K562 (cell line): ENCODE data around the gene DAPP1. TPM values are rescaled to one million over a fixed set of nuclear protein-coding genes. Genes with fewer than 3 reads are reported as not detected.

Experiments used
- CEBPB ChIP-seq: fragments of 450-650 bp; IDR thresholded peaks from 2 replicates; pipeline ENCODE4 v1.6.1; 2016; ENCODE audit warnings: missing genetic modification characterization, missing compliant biosample characterization
- CREM ChIP-seq: IDR thresholded peaks from 2 replicates; pipeline ENCODE4 v1.6.1; 2014; ENCODE audit warnings: antibody characterized with exemption, low read depth
- DMBX1 ChIP-seq: fragments of 250-450 bp; sonication (Bioruptor Pico); IDR thresholded peaks from 2 replicates; pipeline ENCODE4 v1.8.0; 2022; ENCODE audit warnings: inconsistent platforms, mild to moderate bottlenecking, moderate library complexity, borderline replicate concordance
- EHMT2 ChIP-seq: fragments of 450-650 bp; IDR thresholded peaks from 2 replicates; pipeline ENCODE4 v1.6.1; 2018; ENCODE audit warnings: antibody characterized with exemption
- EZH2 ChIP-seq: IDR thresholded peaks from 2 replicates; pipeline ENCODE4 v1.6.1; 2012; ENCODE audit warnings: low read depth, mild to moderate bottlenecking, inconsistent platforms, low read length, borderline replicate concordance
- GABPA ChIP-seq: fragments of 200-800 bp; sonication (Bioruptor generic); conservative IDR thresholded peaks from 2 replicates; pipeline ENCODE4 v1.6.1; 2016; ENCODE audit warnings: low read depth, missing genetic modification characterization, missing compliant biosample characterization
- GATAD2A ChIP-seq: fragments of 450-650 bp; IDR thresholded peaks from 2 replicates; pipeline ENCODE4 v1.6.1; 2017
- GATAD2B ChIP-seq: fragments of 450-650 bp; IDR thresholded peaks from 2 replicates; pipeline ENCODE4 v1.6.1; 2017; ENCODE audit warnings: mild to moderate bottlenecking, borderline replicate concordance
- IFI16 ChIP-seq: fragments of 250-450 bp; sonication (Bioruptor Pico); IDR thresholded peaks from 2 replicates; pipeline ENCODE4 v2.1.2; 2022; ENCODE audit warnings: mild to moderate bottlenecking, inconsistent platforms
- KDM2B ChIP-seq: fragments of 250-450 bp; sonication (Bioruptor Pico); IDR thresholded peaks from 2 replicates; pipeline ENCODE4 v1.8.0; 2021; ENCODE audit warnings: mild to moderate bottlenecking, moderate library complexity
- LCOR ChIP-seq: sonication (generic); formaldehyde crosslinking; IDR thresholded peaks from 2 replicates; pipeline ENCODE4 v1.8.0; 2022; ENCODE audit warnings: mild to moderate bottlenecking, missing genetic modification reagents
- MTA3 ChIP-seq: fragments of 450-650 bp; formaldehyde crosslinking; IDR thresholded peaks from 2 replicates; pipeline ENCODE4 v1.6.1; 2017; ENCODE audit warnings: mild to moderate bottlenecking, borderline replicate concordance
- NR2C2 ChIP-seq, 2 experiments: fragments of 200-800 bp in 1 of 2; sonication (Bioruptor generic) in 1 of 2; sonication (generic) in 1 of 2; formaldehyde crosslinking in 1 of 2; IDR thresholded peaks; 2 replicates each; pipeline versions ENCODE4 v1.6.1 to v1.8.0; 2016 to 2022; ENCODE audit warnings: mild to moderate bottlenecking in 1 of 2, missing compliant biosample characterization in 1 of 2, missing genetic modification characterization in 1 of 2, missing genetic modification reagents in 1 of 2
- POLR3A ChIP-seq: IDR thresholded peaks from 2 replicates; pipeline ENCODE4 v1.6.1; 2011; ENCODE audit warnings: borderline replicate concordance, mild to moderate bottlenecking, moderate library complexity; ENCODE audit not compliant: insufficient read length, insufficient read depth; ENCODE audit errors: extremely low read depth
- SIX5 ChIP-seq, 2 experiments: IDR thresholded peaks; 2 replicates each; pipeline ENCODE4 v1.6.1; 2011; ENCODE audit warnings: low read length in 2 of 2, borderline replicate concordance in 1 of 2, low read depth in 1 of 2, mild to moderate bottlenecking in 1 of 2, moderate library complexity in 1 of 2; ENCODE audit not compliant: insufficient read depth in 1 of 2
- SMARCA5 ChIP-seq: fragments of 450-650 bp; IDR thresholded peaks from 2 replicates; pipeline ENCODE4 v1.6.1; 2016
- SNRNP70 ChIP-seq: fragments of 200-400 bp; formaldehyde crosslinking; optimal IDR thresholded peaks from 2 replicates; pipeline ENCODE3; 2017; ENCODE audit warnings: low read depth, low read length
- ZFX ChIP-seq: sonication (generic); formaldehyde crosslinking; IDR thresholded peaks from 2 replicates; pipeline ENCODE4 v1.8.0; 2022; ENCODE audit warnings: mild to moderate bottlenecking, missing genetic modification reagents, moderate library complexity
- ZNF408 ChIP-seq: fragments of 250-450 bp; sonication (Bioruptor Pico); IDR thresholded peaks from 2 replicates; pipeline ENCODE4 v1.4.0; 2020; ENCODE audit warnings: low read depth, mild to moderate bottlenecking, moderate library complexity
- ZNF431 ChIP-seq: sonication (generic); formaldehyde crosslinking; IDR thresholded peaks from 2 replicates; pipeline ENCODE4 v1.8.0; 2022; ENCODE audit warnings: mild to moderate bottlenecking, missing genetic modification reagents
- ZNF561 ChIP-seq: fragments of 450-650 bp; formaldehyde crosslinking; conservative IDR thresholded peaks from 2 replicates; pipeline ENCODE4 v1.4.0; 2020; ENCODE audit warnings: mild to moderate bottlenecking, moderate library complexity
- ZNF584 ChIP-seq: fragments of 200-800 bp; sonication (Bioruptor generic); IDR thresholded peaks from 2 replicates; pipeline ENCODE4 v1.6.1; 2016; ENCODE audit warnings: low read depth, mild to moderate bottlenecking, missing genetic modification characterization, missing compliant biosample characterization
- polyA plus RNA-seq, 8 experiments: library from polyadenylated mRNA; depleted of rRNA in 4 of 8; stranded (reverse) in 5 of 8; unstranded in 3 of 8; fragments of >200 nt; fragmentation: Nextera tagmentation in 2 of 8; fragmentation: Illumina TruSeq in 1 of 8; extraction: Ambion mirVana in 2 of 8; extraction: Trizol in 1 of 8; gene quantifications; 2 replicates each; pipeline versions ENCODE4 v1.2.1 to v1.2.3, GENCODE V29; 2011 to 2014; ENCODE audit warnings: inconsistent platforms in 1 of 8, missing spikeins in 1 of 8
- total RNA-seq, 7 experiments: library from RNA; depleted of rRNA in 6 of 7; stranded (reverse); fragments of >200 nt in 6 of 7; fragmentation: Illumina TruSeq in 2 of 7; extraction: Trizol in 2 of 7; gene quantifications; 2 replicates each; pipeline versions ENCODE4 v1.2.1 to v1.2.3, GENCODE V29; 2011 to 2021; ENCODE audit warnings: low replicate concordance in 1 of 7
- TF ChIP-seq, protein P1 (sequence below): fragments of 450-650 bp; IDR thresholded peaks from 2 replicates; pipeline ENCODE4 v1.6.1; 2017; ENCODE audit warnings: mild to moderate bottlenecking, moderate library complexity
- TF ChIP-seq, protein P2 (sequence below): fragments of 200-400 bp; formaldehyde crosslinking; IDR thresholded peaks from 2 replicates; pipeline ENCODE4 v1.6.1; 2017; ENCODE audit warnings: mild to moderate bottlenecking, low read depth, low read length, moderate library complexity

Gene DAPP1
- total and polyA plus RNA-seq, 9 of the 15 experiments (the other 6 are each of a cell fraction or from before 2014, with no cell fraction given), result 1.9 to 7.2 (median 3.6) TPM

DNA sequence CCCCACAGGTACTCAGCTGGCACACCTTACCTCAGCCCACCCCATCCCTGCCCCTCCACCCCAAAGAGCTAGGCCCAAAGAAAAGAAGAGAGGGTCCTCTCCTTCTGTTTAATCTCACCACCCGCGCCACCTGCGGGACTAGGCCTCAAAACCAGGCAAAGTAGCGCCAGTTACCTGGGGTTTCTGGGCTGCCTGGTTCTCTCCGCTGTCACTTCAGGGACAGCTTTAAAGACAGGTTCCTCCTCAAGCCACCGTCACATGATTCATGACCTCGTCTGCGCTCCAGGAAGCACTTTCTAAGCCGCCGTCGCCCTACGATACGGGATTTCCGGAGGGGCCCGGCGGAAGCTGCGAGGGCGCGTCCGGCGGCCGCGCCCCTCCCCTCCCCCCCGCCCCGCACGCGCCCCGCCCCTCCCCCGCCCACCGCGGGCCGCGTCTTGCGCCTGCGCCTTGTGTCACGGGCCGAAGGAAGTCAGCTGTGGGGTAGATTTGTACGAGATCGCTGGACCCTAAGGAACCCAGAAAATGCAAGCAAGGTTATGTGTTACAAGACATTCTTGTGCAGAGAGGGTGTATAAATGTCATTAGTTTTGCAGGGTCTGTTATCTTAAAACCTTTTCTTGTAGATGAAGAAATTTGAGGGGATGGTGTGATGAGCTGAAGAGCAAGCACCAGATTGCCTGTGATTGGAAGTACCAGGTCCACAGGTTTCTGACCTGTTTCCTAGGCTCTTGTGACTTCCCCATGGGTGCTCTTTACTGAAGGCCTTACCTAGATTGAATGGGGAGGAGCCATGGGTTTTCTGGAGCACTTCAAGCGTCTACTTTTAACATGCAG is 77.8 kb downstream of the DAPP1 start, which contains the start of gene LAMTOR3 (continued):
- no peak for TF ChIP-seq DMBX1 (CRISPR knock-in tag)
- TF ChIP-seq EHMT2, result no peak
- 0 out of 2 replicates have a peak, but pooled peaks have one; percentile 59 for TF ChIP-seq LCOR (CRISPR knock-in tag)
- no peak for TF ChIP-seq ZNF431 (CRISPR knock-in tag)
- peak; percentile 97 for TF ChIP-seq CREM
- no peak for TF ChIP-seq CEBPB
- no peak for TF ChIP-seq ZNF561 (CRISPR knock-in tag)
- TF ChIP-seq GABPA (tag), result peak; percentile 97
- TF ChIP-seq NR2C2 (CRISPR knock-in tag; IDR thresholded peaks at IDR 0.05), result peak; percentile 96
- peak; percentile 99 for TF ChIP-seq NR2C2 (tag; IDR thresholded peaks at IDR 0.05)
- peak in 1 of 2 experiments; percentile 44; a peak in 1 of 4 replicates for TF ChIP-seq SIX5 (IDR thresholded peaks at IDR 0.05; ENCODE audit: borderline replicate concordance in 1 of 2, insufficient read depth in 1 of 2, low read depth in 1 of 2, low read length in 2 of 2)
- no peak for TF ChIP-seq ZNF408 (CRISPR knock-in tag)
- TF ChIP-seq MTA3, result no peak
- no peak for TF ChIP-seq KDM2B (CRISPR knock-in tag)
- no peak for TF ChIP-seq EZH2
- no peak for TF ChIP-seq GATAD2A
- no peak for TF ChIP-seq IFI16 (CRISPR knock-in tag)
- TF ChIP-seq SNRNP70, result no peak
- TF ChIP-seq, protein P1, sequence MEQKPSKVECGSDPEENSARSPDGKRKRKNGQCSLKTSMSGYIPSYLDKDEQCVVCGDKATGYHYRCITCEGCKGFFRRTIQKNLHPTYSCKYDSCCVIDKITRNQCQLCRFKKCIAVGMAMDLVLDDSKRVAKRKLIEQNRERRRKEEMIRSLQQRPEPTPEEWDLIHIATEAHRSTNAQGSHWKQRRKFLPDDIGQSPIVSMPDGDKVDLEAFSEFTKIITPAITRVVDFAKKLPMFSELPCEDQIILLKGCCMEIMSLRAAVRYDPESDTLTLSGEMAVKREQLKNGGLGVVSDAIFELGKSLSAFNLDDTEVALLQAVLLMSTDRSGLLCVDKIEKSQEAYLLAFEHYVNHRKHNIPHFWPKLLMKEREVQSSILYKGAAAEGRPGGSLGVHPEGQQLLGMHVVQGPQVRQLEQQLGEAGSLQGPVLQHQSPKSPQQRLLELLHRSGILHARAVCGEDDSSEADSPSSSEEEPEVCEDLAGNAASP, result no peak
- no peak for TF ChIP-seq ZNF584
- TF ChIP-seq GATAD2B, result no peak
- TF ChIP-seq, protein P2, sequence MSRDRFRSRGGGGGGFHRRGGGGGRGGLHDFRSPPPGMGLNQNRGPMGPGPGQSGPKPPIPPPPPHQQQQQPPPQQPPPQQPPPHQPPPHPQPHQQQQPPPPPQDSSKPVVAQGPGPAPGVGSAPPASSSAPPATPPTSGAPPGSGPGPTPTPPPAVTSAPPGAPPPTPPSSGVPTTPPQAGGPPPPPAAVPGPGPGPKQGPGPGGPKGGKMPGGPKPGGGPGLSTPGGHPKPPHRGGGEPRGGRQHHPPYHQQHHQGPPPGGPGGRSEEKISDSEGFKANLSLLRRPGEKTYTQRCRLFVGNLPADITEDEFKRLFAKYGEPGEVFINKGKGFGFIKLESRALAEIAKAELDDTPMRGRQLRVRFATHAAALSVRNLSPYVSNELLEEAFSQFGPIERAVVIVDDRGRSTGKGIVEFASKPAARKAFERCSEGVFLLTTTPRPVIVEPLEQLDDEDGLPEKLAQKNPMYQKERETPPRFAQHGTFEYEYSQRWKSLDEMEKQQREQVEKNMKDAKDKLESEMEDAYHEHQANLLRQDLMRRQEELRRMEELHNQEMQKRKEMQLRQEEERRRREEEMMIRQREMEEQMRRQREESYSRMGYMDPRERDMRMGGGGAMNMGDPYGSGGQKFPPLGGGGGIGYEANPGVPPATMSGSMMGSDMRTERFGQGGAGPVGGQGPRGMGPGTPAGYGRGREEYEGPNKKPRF, result no peak
- no peak for TF ChIP-seq POLR3A
- TF ChIP-seq ZFX (CRISPR knock-in tag), result peak; percentile 76
- TF ChIP-seq SMARCA5, result no peak
